NCI-H446 (cell line): ENCODE data around the gene NOC2L.
"Not testable (repeated sequence)": the region's sequence is repeated elsewhere in the genome, so short reads cannot be mapped to it uniquely, and the experiment has no call there.

ENCODE experiments used
- DNase-seq, 2 experiments: peaks; one replicate each; lab custom pipeline; 2025; lab: John Stamatoyannopoulos, UW

Gene NOC2L

GRCh38 chr1:904310-904950 is 54.6 kb downstream of the NOC2L start:
- DNase-seq = peak; percentile 72 to 92

GRCh38 chr1:903721-904271 is 55.3 kb downstream of the NOC2L start:
- DNase-seq = no peak

GRCh38 chr1:903305-903704 is 55.8 kb downstream of the NOC2L start:
- no peak for DNase-seq

- no peak for DNase-seq
These were observed 56.3 kb downstream of the NOC2L start for GRCh38 chr1:902802-903201.

GRCh38 chr1:901108-901859 is 57.8 kb downstream of the NOC2L start:
- no peak for DNase-seq

GRCh38 chr1:899636-900317 is 59.3 kb downstream of the NOC2L start:
- DNase-seq = no peak

DNA sequence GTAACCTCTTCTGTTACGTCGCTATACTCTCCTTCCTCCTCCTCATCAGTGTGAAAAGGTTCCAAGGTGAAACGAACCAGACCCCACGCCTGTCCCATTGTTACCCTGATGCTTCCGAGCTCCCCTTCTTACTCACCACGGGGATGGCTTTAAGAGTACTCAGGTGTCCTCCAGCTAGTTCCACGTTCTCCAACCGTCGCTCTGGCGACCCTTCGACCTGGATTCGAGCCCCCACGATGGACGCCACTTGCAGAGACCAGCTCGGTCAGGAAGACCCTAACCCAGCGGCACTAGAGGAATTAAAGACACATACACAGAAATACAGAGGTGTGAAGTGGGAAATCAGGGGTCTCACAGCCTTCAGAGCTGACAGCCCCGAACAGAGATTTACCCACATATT is 61.1 kb downstream of the NOC2L start:
- not testable (repeated sequence) for DNase-seq

GRCh38 chr1:897226-897625 is 61.8 kb downstream of the NOC2L start:
- DNase-seq = no peak
